ENCODE measurements around the gene COL5A1.

DNA sequence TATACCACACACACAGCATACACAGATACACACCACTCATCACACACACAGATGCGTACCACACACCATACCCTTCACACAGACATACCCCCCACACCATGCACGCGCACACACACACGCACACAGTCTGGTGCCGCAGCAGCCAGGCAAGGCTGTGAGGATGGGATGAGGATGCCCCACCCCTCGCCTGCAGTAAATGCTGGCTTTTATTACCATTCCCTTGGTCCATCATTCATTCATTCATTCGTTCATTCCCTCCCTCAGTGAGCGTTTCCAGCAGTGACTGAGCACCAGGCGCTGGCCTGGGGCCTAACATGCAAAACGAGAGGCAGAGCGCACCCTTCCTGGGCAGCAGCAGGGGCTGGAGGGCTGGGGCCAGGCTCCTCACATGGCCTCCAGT lies 187.3 kb downstream of the COL5A1 start:
- TF ChIP-seq TAF1 (IDR thresholded peaks at IDR 0.05; ENCODE audit: borderline replicate concordance, insufficient read depth, low read length) (no peak), POLR2AphosphoS5 (IDR thresholded peaks at IDR 0.05; ENCODE audit: low read depth, low read length) (no peak), SIN3A (IDR thresholded peaks at IDR 0.05; ENCODE audit: borderline replicate concordance, insufficient read depth, low read length) (no peak), FOXP2 (optimal IDR thresholded peaks at IDR 0.05; ENCODE audit: borderline replicate concordance, extremely low read depth, extremely low read length, insufficient read depth) (no peak)
- TF ChIP-seq, protein P1, sequence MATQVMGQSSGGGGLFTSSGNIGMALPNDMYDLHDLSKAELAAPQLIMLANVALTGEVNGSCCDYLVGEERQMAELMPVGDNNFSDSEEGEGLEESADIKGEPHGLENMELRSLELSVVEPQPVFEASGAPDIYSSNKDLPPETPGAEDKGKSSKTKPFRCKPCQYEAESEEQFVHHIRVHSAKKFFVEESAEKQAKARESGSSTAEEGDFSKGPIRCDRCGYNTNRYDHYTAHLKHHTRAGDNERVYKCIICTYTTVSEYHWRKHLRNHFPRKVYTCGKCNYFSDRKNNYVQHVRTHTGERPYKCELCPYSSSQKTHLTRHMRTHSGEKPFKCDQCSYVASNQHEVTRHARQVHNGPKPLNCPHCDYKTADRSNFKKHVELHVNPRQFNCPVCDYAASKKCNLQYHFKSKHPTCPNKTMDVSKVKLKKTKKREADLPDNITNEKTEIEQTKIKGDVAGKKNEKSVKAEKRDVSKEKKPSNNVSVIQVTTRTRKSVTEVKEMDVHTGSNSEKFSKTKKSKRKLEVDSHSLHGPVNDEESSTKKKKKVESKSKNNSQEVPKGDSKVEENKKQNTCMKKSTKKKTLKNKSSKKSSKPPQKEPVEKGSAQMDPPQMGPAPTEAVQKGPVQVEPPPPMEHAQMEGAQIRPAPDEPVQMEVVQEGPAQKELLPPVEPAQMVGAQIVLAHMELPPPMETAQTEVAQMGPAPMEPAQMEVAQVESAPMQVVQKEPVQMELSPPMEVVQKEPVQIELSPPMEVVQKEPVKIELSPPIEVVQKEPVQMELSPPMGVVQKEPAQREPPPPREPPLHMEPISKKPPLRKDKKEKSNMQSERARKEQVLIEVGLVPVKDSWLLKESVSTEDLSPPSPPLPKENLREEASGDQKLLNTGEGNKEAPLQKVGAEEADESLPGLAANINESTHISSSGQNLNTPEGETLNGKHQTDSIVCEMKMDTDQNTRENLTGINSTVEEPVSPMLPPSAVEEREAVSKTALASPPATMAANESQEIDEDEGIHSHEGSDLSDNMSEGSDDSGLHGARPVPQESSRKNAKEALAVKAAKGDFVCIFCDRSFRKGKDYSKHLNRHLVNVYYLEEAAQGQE (IDR thresholded peaks at IDR 0.05; ENCODE audit: insufficient read depth in 1 of 2, low read depth in 2 of 2, low read length in 2 of 2) = no peak

Data from PFSK-1 (cell line).